IMR-90 (cell line): ENCODE data around the gene TRAF4. TPM values are rescaled to one million over a fixed set of nuclear protein-coding genes. Genes with fewer than 3 reads are reported as not detected.

Source experiments
- ATAC-seq: fragments of 200-7000 bp; cut with Tn5 transposase; 2 replicates; pipeline ENCODE4 v1.9.1; 2020; ENCODE audit warnings: low read depth, mild to moderate bottlenecking, moderate library complexity
- BruUV-seq: library from RNA; stranded (reverse); fragments of 400-500 nt; replicated peaks from 2 replicates; lab custom pipeline; 2021; lab: Mats Ljungman, UMichigan
- CTCF ChIA-PET: fragments of 300-600 bp; formaldehyde crosslinking; extraction: SDS; loops from one replicate; lab custom pipeline; 2021; ENCODE audit warnings: antibody characterized with exemption; lab: Yijun Ruan, JAX
- POLR2A ChIA-PET: fragments of 300-600 bp; sonication (Branson Sonifier 250); formaldehyde crosslinking; loops from one replicate; lab custom pipeline; 2022; ENCODE audit warnings: antibody characterized with exemption; ENCODE audit not compliant: unreplicated experiment; lab: Charles Lee
- DNase-seq: peaks from one replicate; pipeline ENCODE4 v3.0.0; 2013
- H2AFZ ChIP-seq: replicated peaks from 2 replicates; pipeline ENCODE3; 2013; ENCODE audit warnings: low read length, mild to moderate bottlenecking; ENCODE audit not compliant: poor library complexity
- H2AK5ac ChIP-seq: 2 replicates; pipeline ENCODE4 v1.6.1; 2013; ENCODE audit warnings: low read depth, low read length, inconsistent platforms
- H2AK9ac ChIP-seq: replicated peaks from 2 replicates; pipeline ENCODE3; 2013; ENCODE audit warnings: mild to moderate bottlenecking, low read depth, low read length, moderate library complexity; ENCODE audit not compliant: poor library complexity
- H2BK120ac ChIP-seq: 2 replicates; pipeline ENCODE4 v1.6.1; 2013; ENCODE audit warnings: low read depth, low read length, inconsistent platforms
- H2BK15ac ChIP-seq: 3 replicates; pipeline ENCODE4 v1.6.1; 2013; ENCODE audit warnings: low read depth, low read length, inconsistent platforms
- H2BK20ac ChIP-seq: 2 replicates; pipeline ENCODE4 v1.6.1; 2013; ENCODE audit warnings: low read depth, mild to moderate bottlenecking, inconsistent platforms, low read length, moderate library complexity
- H2BK5ac ChIP-seq: 2 replicates; pipeline ENCODE4 v1.6.1; 2013; ENCODE audit warnings: mild to moderate bottlenecking, low read depth, low read length, inconsistent platforms; ENCODE audit not compliant: poor library complexity, severe bottlenecking
- H3K14ac ChIP-seq: replicated peaks from 2 replicates; pipeline ENCODE4 v1.6.1; 2013; ENCODE audit warnings: low read depth, low read length, inconsistent platforms
- H3K18ac ChIP-seq: 2 replicates; pipeline ENCODE4 v1.6.1; 2013; ENCODE audit warnings: low read depth, low read length, control low read depth
- H3K23ac ChIP-seq: 2 replicates; pipeline ENCODE4 v1.6.1; 2013; ENCODE audit warnings: low read depth, low read length, inconsistent platforms
- H3K27ac ChIP-seq: 2 replicates; pipeline ENCODE4 v1.5.1; 2013; ENCODE audit warnings: mild to moderate bottlenecking, control low read depth, low read length; ENCODE audit not compliant: insufficient read depth
- H3K27me3 ChIP-seq: 2 replicates; pipeline ENCODE4 v1.6.1; 2013; ENCODE audit warnings: low read length; ENCODE audit not compliant: control insufficient read depth, insufficient read depth
- H3K36me3 ChIP-seq: 2 replicates; pipeline ENCODE4 v1.6.1; 2013; ENCODE audit warnings: low read length, mixed read lengths; ENCODE audit not compliant: control insufficient read depth, insufficient read depth
- H3K4ac ChIP-seq: 2 replicates; pipeline ENCODE4 v1.6.1; 2013; ENCODE audit warnings: low read depth, low read length, inconsistent platforms
- H3K4me1 ChIP-seq: 2 replicates; pipeline ENCODE4 v1.6.1; 2013; ENCODE audit warnings: low read length, mixed read lengths; ENCODE audit not compliant: control insufficient read depth, insufficient read depth
- H3K4me2 ChIP-seq: 2 replicates; pipeline ENCODE4 v1.6.1; 2013; ENCODE audit warnings: low read depth, mild to moderate bottlenecking, control low read depth, low read length, moderate library complexity
- H3K4me3 ChIP-seq: 2 replicates; pipeline ENCODE4 v1.5.1; 2013; ENCODE audit warnings: low read depth, mild to moderate bottlenecking, control low read depth, low read length, moderate library complexity; ENCODE audit not compliant: insufficient read depth
- H3K56ac ChIP-seq: 2 replicates; pipeline ENCODE4 v1.6.1; 2013; ENCODE audit warnings: low read length, inconsistent platforms; ENCODE audit not compliant: insufficient read depth; ENCODE audit errors: extremely low read depth
- H3K79me1 ChIP-seq, 2 experiments: 2 replicates each; pipeline ENCODE4 v1.6.1; 2013; ENCODE audit warnings: low read length in 2 of 2, inconsistent platforms in 1 of 2, low read depth in 1 of 2
- H3K9ac ChIP-seq: 2 replicates; pipeline ENCODE4 v1.6.1; 2013; ENCODE audit warnings: low read depth, low read length, control low read depth
- H3K9me1 ChIP-seq: 2 replicates; pipeline ENCODE4 v1.6.1; 2013; ENCODE audit warnings: low read length, inconsistent platforms; ENCODE audit not compliant: insufficient read depth
- H3K9me3 ChIP-seq: 2 replicates; pipeline ENCODE4 v1.6.1; 2013; ENCODE audit warnings: low read length; ENCODE audit not compliant: control insufficient read depth, insufficient read depth
- H4K20me1 ChIP-seq: 2 replicates; pipeline ENCODE4 v1.6.1; 2013; ENCODE audit warnings: low read length, inconsistent platforms; ENCODE audit not compliant: insufficient read depth
- H4K5ac ChIP-seq: 2 replicates; pipeline ENCODE4 v1.6.1; 2013; ENCODE audit warnings: mild to moderate bottlenecking, low read depth, low read length, control low read depth
- H4K8ac ChIP-seq, 2 experiments: 2 replicates each; pipeline ENCODE4 v1.6.1; 2013; ENCODE audit warnings: low read depth in 2 of 2, low read length in 2 of 2, control low read depth in 1 of 2, inconsistent platforms in 1 of 2
- H4K91ac ChIP-seq: 2 replicates; pipeline ENCODE4 v1.6.1; 2013; ENCODE audit warnings: low read depth, low read length, inconsistent platforms; ENCODE audit not compliant: insufficient read depth
- CHD1 ChIP-seq: IDR thresholded peaks from 2 replicates; pipeline ENCODE4 v1.6.1; 2012; ENCODE audit warnings: low read depth, low read length, improper control_type of control experiment
- CTCF ChIP-seq: conservative IDR thresholded peaks from 2 replicates; pipeline ENCODE4 v1.5.1; 2012; ENCODE audit warnings: mild to moderate bottlenecking, low read depth, low read length, improper control_type of control experiment
- MAFK ChIP-seq: IDR thresholded peaks from 2 replicates; pipeline ENCODE4 v1.6.1; 2012; ENCODE audit warnings: low read depth, low read length, improper control_type of control experiment
- MXI1 ChIP-seq: IDR thresholded peaks from 2 replicates; pipeline ENCODE4 v1.6.1; 2012; ENCODE audit warnings: low read depth, mild to moderate bottlenecking, low read length, moderate library complexity, borderline replicate concordance
- NFE2L2 ChIP-seq: fragments of 150-350 bp; IDR thresholded peaks from 2 replicates; pipeline ENCODE4 v1.6.1; 2016; ENCODE audit warnings: low read depth, mild to moderate bottlenecking, low read length
- RAD21 ChIP-seq: IDR thresholded peaks from 2 replicates; pipeline ENCODE4 v1.6.1; 2012; ENCODE audit warnings: low read length, improper control_type of control experiment
- SMC3 ChIP-seq: fragments of 150-350 bp; IDR thresholded peaks from 2 replicates; pipeline ENCODE4 v1.6.1; 2016; ENCODE audit warnings: low read depth, mild to moderate bottlenecking, antibody characterized with exemption, low read length, moderate library complexity
- USF2 ChIP-seq: fragments of 150-350 bp; IDR thresholded peaks from 2 replicates; pipeline ENCODE4 v1.6.1; 2017; ENCODE audit warnings: mild to moderate bottlenecking, antibody characterized with exemption, low read length, low read depth
- WGBS, 2 experiments: methylation state at CpG; one replicate each; pipeline versions ENCODE4 v1.1.5 to v1.1.7; 2013; ENCODE audit warnings: missing lambda C conversion rate in 2 of 2; ENCODE audit not compliant: insufficient read length in 1 of 2; ENCODE audit errors: extremely low coverage in 2 of 2; 5-methylcytosine and 5-hydroxymethylcytosine counted together
- dilution Hi-C: fragments of 300-500 bp; cut with HindIII; formaldehyde crosslinking; loops from one replicate; pipeline ENCODE4 v1.14.3; 2018; ENCODE audit warnings: low sequenced_read_pairs; ENCODE audit not compliant: unreplicated experiment
- in situ Hi-C: fragments of 300-500 bp; cut with MboI; formaldehyde crosslinking; loops from 3 replicates; pipeline ENCODE4 v1.14.3; 2019; ENCODE audit warnings: low sequenced_read_pairs, inconsistent platforms, mixed read lengths
- intact Hi-C: fragments of 100-400 bp; cut with micrococcal nuclease; formaldehyde crosslinking; loops from 2 replicates; pipeline ENCODE4 v1.10.0; 2022
- polyA plus RNA-seq, 3 experiments: library from polyadenylated mRNA; depleted of rRNA; stranded (reverse); fragments of >200 nt; gene quantifications; 2 replicates each; pipeline ENCODE4 v1.2.3, GENCODE V29; 2012; ENCODE audit warnings: low replicate concordance in 1 of 3
- total RNA-seq: library from RNA; depleted of rRNA; stranded (reverse); fragments of >200 nt; gene quantifications from 2 replicates; pipeline ENCODE4 v1.2.3, GENCODE V29; 2012

TRAF4 gene
- total and polyA plus RNA-seq, 2 of the 4 experiments (the other 2 are of a cell fraction): 36.9 to 63.2 TPM

DNA sequence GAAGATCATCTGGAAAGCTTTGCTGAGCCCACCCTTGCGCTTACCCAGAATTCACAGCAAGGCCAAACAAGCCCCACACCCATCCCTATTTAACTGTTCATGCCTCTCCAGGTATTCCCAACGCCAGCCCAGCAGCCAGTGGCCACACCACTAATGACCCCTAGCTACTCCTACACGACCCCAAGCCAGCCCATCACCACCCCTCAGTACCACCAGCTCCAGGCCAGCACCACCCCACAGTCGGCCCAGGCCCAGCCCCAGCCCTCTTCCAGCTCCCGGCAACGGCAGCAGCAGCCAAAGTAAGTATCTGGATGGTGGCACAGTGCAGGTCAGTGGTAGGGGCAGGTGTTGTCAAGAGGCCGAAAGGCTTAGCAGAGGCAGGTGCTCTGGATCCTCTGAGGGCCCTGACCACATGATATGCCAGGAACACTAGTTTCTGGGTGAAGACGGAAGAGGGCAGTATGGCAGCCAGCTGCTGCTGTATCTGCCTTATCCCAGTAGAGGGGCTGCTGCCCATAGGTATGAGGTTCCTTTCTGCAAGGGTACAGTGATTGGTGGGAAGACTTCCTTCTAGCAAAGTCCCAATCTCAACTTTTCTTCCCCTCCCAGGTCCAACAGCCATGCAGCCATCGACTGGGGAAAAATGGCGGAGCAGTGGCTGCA lies 42.9 kb upstream of the TRAF4 start:
- Histone ChIP-seq H3K18ac (no peak overlapping the region), H2BK20ac (no peak overlapping the region), H2AK9ac (no peak overlapping the region), H2BK5ac (no peak overlapping the region), H3K4ac (no peak overlapping the region), H4K5ac (no peak overlapping the region), H3K27me3 (no peaks in the 10 kb centered on the region), H4K8ac (no peak overlapping the region), H3K36me3 (peaks cover 89% of the 10 kb centered on the region), H2BK120ac (no peak overlapping the region), H3K23ac (no peak overlapping the region), H3K9ac (no peak overlapping the region), H3K79me1 (peaks cover 3 to 6% of the 10 kb centered on the region in 2 experiments; a peak in 2 of 4 replicates), H3K14ac (no peak overlapping the region), H4K91ac (no peak overlapping the region), H3K9me3 (no peaks in the 10 kb centered on the region), H4K20me1 (peaks cover 3% of the 10 kb centered on the region), H3K4me2 (no peak overlapping the region), H3K4me1 (no peaks in the 10 kb centered on the region), H2BK15ac (no peak overlapping the region), H3K9me1 (peaks cover 4% of the 10 kb centered on the region; the same call in 1 of the 2 replicates), H2AK5ac (no peak overlapping the region), H3K27ac (no peak overlapping the region), H3K56ac (no peak overlapping the region), H3K4me3 (no peak overlapping the region), H2AFZ (no peak overlapping the region)
- BruUV-seq: no TSS peak
- in situ Hi-C loops: no loop called here
- no peak for TF ChIP-seq CTCF
- TF ChIP-seq CHD1: no peak
- TF ChIP-seq USF2: no peak
- no peak for TF ChIP-seq RAD21
- no peak for TF ChIP-seq SMC3
- no peak for TF ChIP-seq MAFK
- TF ChIP-seq NFE2L2: no peak
- TF ChIP-seq MXI1: no peak
- intact Hi-C loops: no loop called here
- ATAC-seq: no peak
- CTCF ChIA-PET: no interaction called here
- no peak for DNase-seq
- POLR2A ChIA-PET: interaction anchor here (0.5 kb wide), 1 partner anchor 10 kb away, joined by 3 read pairs; the partner anchor contains the start of gene PROCA1
- dilution Hi-C loops: no loop called here
- 100% methylated on average over 2 of the region's 10 CpGs; no CpG with 5 or more reads in 1 of the 2 experiments for WGBS, 2 experiments
